Measurements from ENCODE around the gene PRPH. TPM values are rescaled to one million over a fixed set of nuclear protein-coding genes. Genes with fewer than 3 reads are reported as not detected.

Gene PRPH
- total and polyA plus RNA-seq, 2 donors (not counting 1 experiment from before 2014, with no cell fraction given): not detected

GRCh38 chr12:49259452-49259851, 35.5 kb upstream of the PRPH start:
- no peak overlapping the region for H3K9ac ChIP-seq (ENCODE audit: low read length)
- Mint-ChIP-seq H3K27ac (no peak overlapping the region), H3K4me1 (peaks cover 9% of the 10 kb centered on the region), H3K9me3 (ENCODE audit: insufficient read depth) (no peaks in the 10 kb centered on the region), H3K27me3 (no peaks in the 10 kb centered on the region), H3K4me3 (no peak overlapping the region)
- H3K4me1 ChIP-seq (ENCODE audit: control insufficient read depth in 2 of 2, insufficient read depth in 2 of 2, low read length in 2 of 2): peaks cover 0 to 3% of the 10 kb centered on the region in 2 donors
- intact Hi-C loops (cut with micrococcal nuclease): no loop called here
- no peaks in the 10 kb centered on the region for H3K9me3 ChIP-seq (ENCODE audit: control extremely low read depth in 1 of 3, control insufficient read depth in 2 of 3, insufficient read depth in 1 of 3, low read length in 2 of 3)
- H3K36me3 ChIP-seq (replicated peaks in 1 of 2; ENCODE audit: control extremely low read depth in 1 of 2, control insufficient read depth in 1 of 2, extremely low read depth in 1 of 2, insufficient read depth in 2 of 2, low read length in 1 of 2): no peaks in the 10 kb centered on the region
- no peak overlapping the region for H2AFZ ChIP-seq (ENCODE audit: insufficient read depth, low read depth, low read length, poor library complexity, severe bottlenecking)
- no peak for DNase-seq
- ATAC-seq (ENCODE audit: low read depth): no peak
- WGBS (ENCODE audit: insufficient coverage): no CpG with 5 or more reads among the region's 4 CpGs
- H3K4me2 ChIP-seq (replicated peaks; ENCODE audit: low read depth, low read length, poor library complexity, severe bottlenecking): no peak overlapping the region
- H3K27ac ChIP-seq (ENCODE audit: low read length in 2 of 2): no peak overlapping the region
- no peak overlapping the region for H3K4me3 ChIP-seq (ENCODE audit: control extremely low read depth in 1 of 5, extremely low read depth in 1 of 5, insufficient read depth in 1 of 5, low read depth in 2 of 5, low read length in 4 of 5)
- H3K79me2 ChIP-seq (ENCODE audit: control insufficient read depth, insufficient read depth, low read length): no peaks in the 10 kb centered on the region
- H3K27me3 ChIP-seq (replicated peaks in 1 of 4; ENCODE audit: control extremely low read depth in 1 of 4, control insufficient read depth in 3 of 4, insufficient read depth in 4 of 4, low read length in 3 of 4): no peaks in the 10 kb centered on the region
- CTCF ChIA-PET: interaction anchor here (0.9 kb wide), 1 partner anchor 9 kb away, joined by 3 read pairs; no protein-coding TSS in a partner anchor
- H4K20me1 ChIP-seq (ENCODE audit: control insufficient read depth, insufficient read depth, low read length, poor library complexity, severe bottlenecking): no peaks in the 10 kb centered on the region
- POLR2A ChIA-PET: no interaction called here
- TF ChIP-seq CTCF (IDR thresholded peaks at IDR 0.05) (no peak), EZH2 (IDR thresholded peaks at IDR 0.05; ENCODE audit: borderline replicate concordance, insufficient read depth, low read depth, low read length, poor library complexity, severe bottlenecking) (no peak)

GRCh38 chr12:49260166-49260565, 34.8 kb upstream of the PRPH start:
- Mint-ChIP-seq H3K9me3 (ENCODE audit: insufficient read depth) (no peaks in the 10 kb centered on the region), H3K27me3 (no peaks in the 10 kb centered on the region), H3K4me3 (no peak overlapping the region), H3K27ac (no peak overlapping the region), H3K4me1 (peaks cover 9% of the 10 kb centered on the region)
- H3K4me1 ChIP-seq (ENCODE audit: control insufficient read depth in 2 of 2, insufficient read depth in 2 of 2, low read length in 2 of 2): peaks cover 0 to 4% of the 10 kb centered on the region in 2 donors
- peaks cover 5% of the 10 kb centered on the region for H3K79me2 ChIP-seq (ENCODE audit: control insufficient read depth, insufficient read depth, low read length)
- H3K9ac ChIP-seq (ENCODE audit: low read length): no peak overlapping the region
- H3K9me3 ChIP-seq (ENCODE audit: control extremely low read depth in 1 of 3, control insufficient read depth in 2 of 3, insufficient read depth in 1 of 3, low read length in 2 of 3): no peaks in the 10 kb centered on the region
- ChIA-PET CTCF (interaction anchor here (0.8 to 1.2 kb wide), 2 partner anchors 16 to 29 kb away, joined by 3 to 6 read pairs; no protein-coding TSS in a partner anchor), POLR2A (no interaction called here)
- no peak for DNase-seq
- intact Hi-C loops (cut with micrococcal nuclease): no loop called here
- no peak overlapping the region for H2AFZ ChIP-seq (ENCODE audit: insufficient read depth, low read depth, low read length, poor library complexity, severe bottlenecking)
- no peaks in the 10 kb centered on the region for H3K36me3 ChIP-seq (replicated peaks in 1 of 2; ENCODE audit: control extremely low read depth in 1 of 2, control insufficient read depth in 1 of 2, extremely low read depth in 1 of 2, insufficient read depth in 2 of 2, low read length in 1 of 2)
- H3K27ac ChIP-seq (ENCODE audit: low read length in 2 of 2): no peak overlapping the region
- WGBS (ENCODE audit: insufficient coverage): 100% methylated on average over 1 of the region's 3 CpGs
- ATAC-seq (ENCODE audit: low read depth): no peak
- no peak overlapping the region for H3K4me2 ChIP-seq (replicated peaks; ENCODE audit: low read depth, low read length, poor library complexity, severe bottlenecking)
- H4K20me1 ChIP-seq (ENCODE audit: control insufficient read depth, insufficient read depth, low read length, poor library complexity, severe bottlenecking): no peaks in the 10 kb centered on the region
- TF ChIP-seq EZH2 (IDR thresholded peaks at IDR 0.05; ENCODE audit: borderline replicate concordance, insufficient read depth, low read depth, low read length, poor library complexity, severe bottlenecking) (no peak), CTCF (IDR thresholded peaks at IDR 0.05) (no peak)
- H3K27me3 ChIP-seq (replicated peaks in 1 of 4; ENCODE audit: control extremely low read depth in 1 of 4, control insufficient read depth in 3 of 4, insufficient read depth in 4 of 4, low read length in 3 of 4): no peaks in the 10 kb centered on the region
- H3K4me3 ChIP-seq (ENCODE audit: control extremely low read depth in 1 of 5, extremely low read depth in 1 of 5, insufficient read depth in 1 of 5, low read depth in 2 of 5, low read length in 4 of 5): no peak overlapping the region
